GM12892 (cell line): ENCODE data around the gene ACTRT2. TPM values are rescaled to one million over a fixed set of nuclear protein-coding genes. Genes with fewer than 3 reads are reported as not detected.

Source experiments
- DNase-seq: peaks from one replicate; pipeline ENCODE4 v3.0.0; 2011; ENCODE audit not compliant: insufficient read length
- FAIRE-seq: peaks from 2 replicates; lab custom pipeline; 2011; peaks lifted over from hg19 to GRCh38; lab: Jason Lieb, UNC
- POLR2A ChIP-seq: IDR thresholded peaks from 2 replicates; pipeline ENCODE4 v1.6.1; 2011; ENCODE audit warnings: low read depth, low read length, control low read depth
- POLR2AphosphoS5 ChIP-seq: IDR thresholded peaks from 2 replicates; pipeline ENCODE4 v1.6.1; 2011; ENCODE audit warnings: low read depth, low read length, control low read depth
- TAF1 ChIP-seq: IDR thresholded peaks from 2 replicates; pipeline ENCODE4 v1.6.1; 2011; ENCODE audit warnings: low read depth, mild to moderate bottlenecking, control low read depth, low read length, borderline replicate concordance
- polyA plus RNA-seq: library from polyadenylated mRNA; unstranded; fragments of >200 nt; gene quantifications from one replicate; pipeline ENCODE4 v1.2.1, GENCODE V29; 2012; ENCODE audit warnings: missing spikeins, inconsistent platforms; ENCODE audit not compliant: missing spikeins

Gene ACTRT2
- not detected for polyA plus RNA-seq

- no peak for DNase-seq
- FAIRE-seq = no peak
- TF ChIP-seq TAF1 = no peak
- no peak for TF ChIP-seq POLR2AphosphoS5
- no peak for TF ChIP-seq POLR2A
These were observed at the start of gene ACTRT2 for GRCh38 chr1:3021233-3021671. ACTRT2 (plus strand) TSS chr1:3021467; CDS start chr1:3021687, 220 bp downstream.

- FAIRE-seq = no peak
- no peak for DNase-seq
- TF ChIP-seq POLR2A (no peak), POLR2AphosphoS5 (no peak), TAF1 (no peak)
These were observed 49.7 kb upstream of the ACTRT2 start for GRCh38 chr1:2971609-2972008.

GRCh38 chr1:2972011-2972878 is 49.0 kb upstream of the ACTRT2 start:
- no peak for TF ChIP-seq POLR2A
- no peak for TF ChIP-seq TAF1
- TF ChIP-seq POLR2AphosphoS5 = no peak
- FAIRE-seq (no peak), DNase-seq (no peak)

GRCh38 chr1:2972879-2973575 is 48.2 kb upstream of the ACTRT2 start:
- DNase-seq = no peak
- TF ChIP-seq POLR2A = no peak
- TF ChIP-seq POLR2AphosphoS5 = no peak
- TF ChIP-seq TAF1 = no peak

GRCh38 chr1:2973601-2974593 is 47.4 kb upstream of the ACTRT2 start:
- no peak for DNase-seq
- TF ChIP-seq TAF1 (no peak), POLR2A (no peak), POLR2AphosphoS5 (no peak)
- FAIRE-seq = no peak

More at GRCh38 chr1:2972879-2973575, 48.2 kb upstream of the ACTRT2 start:
- no peak for FAIRE-seq

GRCh38 chr1:2974701-2975301 is 46.5 kb upstream of the ACTRT2 start:
- no peak for DNase-seq
- TF ChIP-seq POLR2A (no peak), POLR2AphosphoS5 (no peak), TAF1 (no peak)
- FAIRE-seq = no peak

- DNase-seq (no peak), FAIRE-seq (no peak)
- TF ChIP-seq TAF1 = no peak
- no peak for TF ChIP-seq POLR2A
- no peak for TF ChIP-seq POLR2AphosphoS5
These were observed 45.6 kb upstream of the ACTRT2 start for GRCh38 chr1:2975466-2976179.

GRCh38 chr1:2976180-2976562 is 45.1 kb upstream of the ACTRT2 start:
- FAIRE-seq = no peak
- no peak for TF ChIP-seq TAF1
- TF ChIP-seq POLR2A = no peak
- TF ChIP-seq POLR2AphosphoS5 = no peak
- no peak for DNase-seq

- TF ChIP-seq POLR2A (no peak), POLR2AphosphoS5 (no peak), TAF1 (no peak)
- no peak for DNase-seq
- FAIRE-seq = no peak
These were observed 43.2 kb upstream of the ACTRT2 start for GRCh38 chr1:2977886-2978611.
